Gastrocnemius medialis (tissue), 4 donors: Measurements from ENCODE around the gene HBA1. TPM values are rescaled to one million over a fixed set of nuclear protein-coding genes. Genes with fewer than 3 reads are reported as not detected.
"Not testable (repeated sequence)": the region's sequence is repeated elsewhere in the genome, so short reads cannot be mapped to it uniquely, and the experiment has no call there.

ENCODE experiments used
- ATAC-seq, 2 donors: fragments of 150-250 bp; one replicate each; pipeline ENCODE4 v1.9.1; 2016
- DNase-seq, 2 donors: peaks; one replicate each; pipeline ENCODE4 v3.0.0-alpha.2; 2019
- H3K27ac ChIP-seq, 4 donors: fragments of 200-600 bp; sonication (generic); 1 replicate in 1 of 4; 2 replicates in 3 of 4; pipeline ENCODE4 v1.5.1; 2016 to 2018; ENCODE audit warnings: mild to moderate bottlenecking in 2 of 4, moderate library complexity in 1 of 4
- H3K27me3 ChIP-seq, 3 donors: fragments of 200-600 bp; sonication (generic) in 2 of 3; 1 replicate in 1 of 3; 2 replicates in 2 of 3; pipeline versions ENCODE4 v1.5.1 to v1.6.0; 2016 to 2019; ENCODE audit warnings: mild to moderate bottlenecking in 1 of 3, moderate library complexity in 1 of 3
- H3K36me3 ChIP-seq, 2 donors: fragments of 200-600 bp; sonication (generic) in 1 of 2; one replicate each; pipeline ENCODE4 v1.5.1; 2017 to 2018
- H3K4me1 ChIP-seq, 2 donors: fragments of 200-600 bp; sonication (generic) in 1 of 2; one replicate each; pipeline ENCODE4 v1.5.1; 2016 to 2017; ENCODE audit warnings: mild to moderate bottlenecking in 2 of 2
- H3K4me3 ChIP-seq, 4 donors: fragments of 200-600 bp; sonication (generic) in 3 of 4; 1 replicate in 1 of 4; 2 replicates in 3 of 4; pipeline ENCODE4 v1.5.1; 2016 to 2019; ENCODE audit warnings: mild to moderate bottlenecking in 2 of 4
- H3K9me3 ChIP-seq, 3 donors: fragments of 200-600 bp; sonication (generic) in 2 of 3; 1 replicate in 1 of 3; 2 replicates in 2 of 3; pipeline ENCODE4 v1.5.1; 2016 to 2019
- CTCF ChIP-seq, 5 experiments: fragments of 450-650 bp in 3 of 5; fragments of 200-600 bp in 2 of 5; sonication (generic) in 2 of 5; IDR thresholded peaks in 4 of 5; conservative IDR thresholded peaks in 1 of 5; 1 replicate in 4 of 5; 2 replicates in 1 of 5; pipeline ENCODE4 v1.5.1; 2016 to 2019; ENCODE audit warnings: antibody characterized with exemption in 5 of 5, mild to moderate bottlenecking in 3 of 5, moderate library complexity in 3 of 5
- POLR2A ChIP-seq, 2 donors: fragments of 450-650 bp; IDR thresholded peaks; one replicate each; pipeline ENCODE4 v1.6.1; 2017; ENCODE audit warnings: antibody characterized with exemption in 2 of 2, mild to moderate bottlenecking in 2 of 2, moderate library complexity in 2 of 2
- in situ Hi-C, 4 donors: fragments of 200-750 bp; cut with MboI; loops; one replicate each; pipeline versions ENCODE4 v1.15.0 to v1.8.0; 2017; ENCODE audit warnings: low sequenced_read_pairs in 4 of 4
- intact Hi-C: fragments of 100-400 bp; cut with DNase I; formaldehyde crosslinking; loops from one replicate; pipeline ENCODE4 v1.15.1; 2023; ENCODE audit warnings: low total_unique reads
- total RNA-seq, 4 donors: library from RNA; depleted of rRNA; stranded (reverse); fragments of >200 nt; gene quantifications; one replicate each; pipeline versions ENCODE4 v1.1.0 to v1.2.3, GENCODE V29; 2016

The HBA1 gene
- total RNA-seq, 4 donors from 2014 or later, result 12.3 to 172 (median 49.7) TPM; not detected in 1

DNA sequence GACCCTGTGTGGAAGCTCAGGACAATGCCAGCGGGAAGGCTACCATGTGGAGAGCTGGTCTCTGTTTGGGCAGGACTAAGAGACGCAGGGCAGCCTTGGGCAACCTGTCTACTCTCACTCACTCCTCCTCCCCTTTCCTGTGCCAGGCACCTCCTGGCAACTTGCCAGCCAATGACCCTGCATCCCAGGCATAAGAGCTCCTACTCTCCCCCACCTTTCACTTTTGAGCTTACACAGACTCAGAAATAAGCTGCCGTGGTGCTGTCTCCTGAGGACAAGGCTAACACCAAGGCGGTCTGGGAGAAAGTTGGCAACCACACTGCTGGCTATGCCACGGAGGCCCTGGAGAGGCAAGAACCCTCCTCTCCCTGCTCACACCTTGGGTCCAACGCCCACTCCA is 8.1 kb upstream of the HBA1 start:
- no peak for ATAC-seq
- Histone ChIP-seq H3K36me3 (no peaks in the 10 kb centered on the region), H3K4me3 (no peak overlapping the region), H3K27ac (no peak overlapping the region), H3K4me1 (peaks cover 0 to 18% of the 10 kb centered on the region in 2 donors), H3K9me3 (no peaks in the 10 kb centered on the region), H3K27me3 (peaks cover 63 to 69% (median 64%) of the 10 kb centered on the region in 3 donors)
- no peak for DNase-seq
- no peak for TF ChIP-seq CTCF (IDR thresholded peaks at IDR 0.05 in 4 of 5, conservative IDR thresholded peaks at IDR 0.05 in 1 of 5)
- no peak for TF ChIP-seq POLR2A (IDR thresholded peaks at IDR 0.05)
- intact Hi-C loops, result no loop called here
- in situ Hi-C loops, result no loop called here

- intact Hi-C loops, result no loop called here
- Histone ChIP-seq H3K9me3 (no peaks in the 10 kb centered on the region), H3K27ac (no peak overlapping the region), H3K4me1 (peaks cover 0 to 18% of the 10 kb centered on the region in 2 donors), H3K27me3 (peaks cover 63 to 71% (median 66%) of the 10 kb centered on the region in 3 donors), H3K36me3 (no peaks in the 10 kb centered on the region), H3K4me3 (no peak overlapping the region)
- no peak for TF ChIP-seq POLR2A (IDR thresholded peaks at IDR 0.05)
- in situ Hi-C loops, result no loop called here
- DNase-seq, result no peak
- no peak for ATAC-seq
Measured at GRCh38 chr16:169014-169413, 7.5 kb upstream of the HBA1 start.

DNA sequence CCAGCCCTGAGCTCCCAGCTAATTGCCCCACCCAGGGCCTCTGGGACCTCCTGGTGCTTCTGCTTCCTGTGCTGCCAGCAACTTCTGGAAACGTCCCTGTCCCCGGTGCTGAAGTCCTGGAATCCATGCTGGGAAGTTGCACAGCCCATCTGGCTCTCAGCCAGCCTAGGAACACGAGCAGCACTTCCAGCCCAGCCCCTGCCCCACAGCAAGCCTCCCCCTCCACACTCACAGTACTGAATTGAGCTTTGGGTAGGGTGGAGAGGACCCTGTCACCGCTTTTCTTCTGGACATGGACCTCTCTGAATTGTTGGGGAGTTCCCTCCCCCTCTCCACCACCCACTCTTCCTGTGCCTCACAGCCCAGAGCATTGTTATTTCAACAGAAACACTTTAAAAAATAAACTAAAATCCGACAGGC is 6.4 kb upstream of the HBA1 start:
- in situ Hi-C loops, H3K4me3 ChIP-seq, H3K36me3 ChIP-seq, ATAC-seq, H3K9me3 ChIP-seq, intact Hi-C loops, H3K27ac ChIP-seq, DNase-seq: not testable (repeated sequence)
- peaks cover 0 to 16% of the 10 kb centered on the region in 2 donors for H3K4me1 ChIP-seq
- H3K27me3 ChIP-seq, result peaks cover 69 to 77% (median 70%) of the 10 kb centered on the region in 3 donors

- no peak for TF ChIP-seq CTCF (IDR thresholded peaks at IDR 0.05 in 4 of 5, conservative IDR thresholded peaks at IDR 0.05 in 1 of 5)
- no peak for TF ChIP-seq POLR2A (IDR thresholded peaks at IDR 0.05)
- H3K27ac ChIP-seq, result no peak overlapping the region
Measured at GRCh38 chr16:170788-171187, 5.7 kb upstream of the HBA1 start.

GRCh38 chr16:172374-172941 is 4.0 kb upstream of the HBA1 start, which contains the start of gene HBA2:
Gene HBA2, plus strand, starts transcription at chr16:172876. Its CDS starts 37 bp downstream, at chr16:172913.
- intact Hi-C loops, in situ Hi-C loops, DNase-seq, H3K4me1 ChIP-seq, H3K36me3 ChIP-seq, ATAC-seq, H3K9me3 ChIP-seq, H3K27ac ChIP-seq, H3K4me3 ChIP-seq: not testable (repeated sequence)
- H3K27me3 ChIP-seq, result peaks cover 56 to 66% (median 57%) of the 10 kb centered on the region in 3 donors

More at GRCh38 chr16:170788-171187, 5.7 kb upstream of the HBA1 start:
- H3K27me3 ChIP-seq, result peaks cover 68 to 77% (median 69%) of the 10 kb centered on the region in 3 donors
- no peaks in the 10 kb centered on the region for H3K9me3 ChIP-seq
- DNase-seq (no peak), ATAC-seq (no peak)
- no peaks in the 10 kb centered on the region for H3K36me3 ChIP-seq
- intact Hi-C loops (no loop called here), in situ Hi-C loops (no loop called here)
- no peak overlapping the region for H3K4me3 ChIP-seq
- H3K4me1 ChIP-seq, result peaks cover 0 to 9% of the 10 kb centered on the region in 2 donors

DNA sequence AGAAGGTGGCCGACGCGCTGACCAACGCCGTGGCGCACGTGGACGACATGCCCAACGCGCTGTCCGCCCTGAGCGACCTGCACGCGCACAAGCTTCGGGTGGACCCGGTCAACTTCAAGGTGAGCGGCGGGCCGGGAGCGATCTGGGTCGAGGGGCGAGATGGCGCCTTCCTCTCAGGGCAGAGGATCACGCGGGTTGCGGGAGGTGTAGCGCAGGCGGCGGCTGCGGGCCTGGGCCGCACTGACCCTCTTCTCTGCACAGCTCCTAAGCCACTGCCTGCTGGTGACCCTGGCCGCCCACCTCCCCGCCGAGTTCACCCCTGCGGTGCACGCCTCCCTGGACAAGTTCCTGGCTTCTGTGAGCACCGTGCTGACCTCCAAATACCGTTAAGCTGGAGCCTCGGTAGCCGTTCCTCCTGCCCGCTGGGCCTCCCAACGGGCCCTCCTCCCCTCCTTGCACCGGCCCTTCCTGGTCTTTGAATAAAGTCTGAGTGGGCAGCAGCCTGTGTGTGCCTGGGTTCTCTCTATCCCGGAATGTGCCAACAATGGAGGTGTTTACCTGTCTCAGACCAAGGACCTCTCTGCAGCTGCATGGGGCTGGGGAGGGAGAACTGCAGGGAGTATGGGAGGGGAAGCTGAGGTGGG is 3.1 kb upstream of the HBA1 start:
- H3K4me1 ChIP-seq, H3K9me3 ChIP-seq, in situ Hi-C loops, DNase-seq, intact Hi-C loops, H3K27ac ChIP-seq, H3K4me3 ChIP-seq, H3K36me3 ChIP-seq, ATAC-seq: not testable (repeated sequence)
- H3K27me3 ChIP-seq, result peaks cover 56 to 66% (median 57%) of the 10 kb centered on the region in 3 donors

DNA sequence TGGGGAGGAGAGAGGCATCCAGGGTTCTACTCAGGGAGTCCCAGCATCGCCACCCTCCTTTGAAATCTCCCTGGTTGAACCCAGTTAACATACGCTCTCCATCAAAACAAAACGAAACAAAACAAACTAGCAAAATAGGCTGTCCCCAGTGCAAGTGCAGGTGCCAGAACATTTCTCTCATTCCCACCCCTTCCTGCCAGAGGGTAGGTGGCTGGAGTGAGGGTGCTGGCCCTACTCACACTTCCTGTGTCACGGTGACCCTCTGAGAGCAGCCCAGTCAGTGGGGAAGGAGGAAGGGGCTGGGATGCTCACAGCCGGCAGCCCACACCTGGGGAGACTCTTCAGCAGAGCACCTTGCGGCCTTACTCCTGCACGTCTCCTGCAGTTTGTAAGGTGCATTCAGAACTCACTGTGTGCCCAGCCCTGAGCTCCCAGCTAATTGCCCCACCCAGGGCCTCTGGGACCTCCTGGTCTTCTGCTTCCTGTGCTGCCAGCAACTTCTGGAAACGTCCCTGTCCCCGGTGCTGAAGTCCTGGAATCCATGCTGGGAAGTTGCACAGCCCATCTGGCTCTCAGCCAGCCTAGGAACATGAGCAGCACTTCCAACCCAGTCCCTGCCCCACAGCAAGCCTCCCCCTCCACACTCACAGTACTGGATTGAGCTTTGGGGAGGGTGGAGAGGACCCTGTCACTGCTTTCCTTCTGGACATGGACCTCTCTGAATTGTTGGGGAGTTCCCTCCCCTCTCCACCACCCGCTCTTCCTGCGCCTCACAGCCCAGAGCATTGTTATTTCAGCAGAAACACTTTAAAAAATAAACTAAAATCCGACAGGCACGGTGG is 2.3 kb upstream of the HBA1 start:
- in situ Hi-C loops, H3K4me1 ChIP-seq, H3K4me3 ChIP-seq, H3K27ac ChIP-seq, H3K36me3 ChIP-seq, ATAC-seq, DNase-seq, intact Hi-C loops, H3K9me3 ChIP-seq: not testable (repeated sequence)
- peaks cover 56 to 66% (median 56%) of the 10 kb centered on the region in 3 donors for H3K27me3 ChIP-seq
